Right lobe of liver (tissue), 6 donors: Measurements from ENCODE around the gene ALK. TPM values are rescaled to one million over a fixed set of nuclear protein-coding genes. Genes with fewer than 3 reads are reported as not detected.

ENCODE experiments used
- ATAC-seq, 4 donors: fragments of 200-7000 bp; cut with Tn5 transposase; one replicate each; pipeline ENCODE4 v1.9.1; 2020; ENCODE audit warnings: mild to moderate bottlenecking in 4 of 4, moderate library complexity in 4 of 4
- DNase-seq, 3 donors: peaks; one replicate each; pipeline ENCODE4 v3.0.0-alpha.2; 2020
- H3K27ac ChIP-seq, 3 donors: fragments of 200-600 bp; one replicate each; pipeline ENCODE4 v1.8.0; 2022
- H3K27me3 ChIP-seq, 2 donors: fragments of 200-600 bp; one replicate each; pipeline ENCODE4 v1.8.0; 2022
- H3K36me3 ChIP-seq, 4 donors: fragments of 200-600 bp; sonication (generic) in 1 of 4; one replicate each; pipeline versions ENCODE4 v1.5.1 to v1.8.0; 2017 to 2022; ENCODE audit warnings: control low read depth in 1 of 4
- H3K4me1 ChIP-seq, 4 donors: fragments of 200-600 bp; sonication (generic) in 1 of 4; one replicate each; pipeline versions ENCODE4 v1.5.1 to v1.8.0; 2017 to 2022; ENCODE audit warnings: control low read depth in 1 of 4
- H3K4me3 ChIP-seq, 3 donors: fragments of 200-600 bp; one replicate each; pipeline ENCODE4 v1.8.0; 2022
- H3K9me3 ChIP-seq, 4 donors: fragments of 200-600 bp; sonication (generic) in 1 of 4; one replicate each; pipeline versions ENCODE4 v1.5.1 to v1.8.0; 2017 to 2022; ENCODE audit warnings: control low read depth in 1 of 4
- POLR2A ChIP-seq: fragments of 450-650 bp; IDR thresholded peaks from one replicate; pipeline ENCODE4 v1.6.1; 2017; ENCODE audit warnings: antibody characterized with exemption, mild to moderate bottlenecking
- WGBS: methylation state at CpG from one replicate; pipeline ENCODE4 v1.1.6; 2018; ENCODE audit warnings: low coverage, low lambda C conversion rate; ENCODE audit not compliant: insufficient coverage; ENCODE audit errors: missing lambda C conversion rate; 5-methylcytosine and 5-hydroxymethylcytosine counted together
- intact Hi-C, 2 donors: fragments of 100-400 bp; cut with DNase I; formaldehyde crosslinking; loops; one replicate each; pipeline versions ENCODE4 v1.11.2 to v1.14.1; 2022
- total RNA-seq, 6 experiments: library from RNA; depleted of rRNA in 2 of 6; stranded (reverse); fragments of >200 nt in 2 of 6; fragmentation: NEBNext Ultra II Directional in 3 of 6; extraction: Animal tissue kit (Norgen Biotek cat#: 25700) in 3 of 6; gene quantifications; one replicate each; pipeline versions ENCODE4 v1.1.0 to v1.2.4, GENCODE V29; 2016 to 2023
- TF ChIP-seq, protein P1 (sequence below), 4 donors: fragments of 200-600 bp in 3 of 4; fragments of 450-650 bp in 1 of 4; IDR thresholded peaks; one replicate each; pipeline versions ENCODE4 v1.5.1 to v1.8.0; 2016 to 2022; ENCODE audit warnings: antibody characterized with exemption in 4 of 4, mild to moderate bottlenecking in 2 of 4
- donor health status: DM: no; HTN: yes; CAD: no.
- donor health status: DM: no; HTN: no; CAD: no.
- donor health status: DM: no; HTN: no; CAD: no.
- donor health status: DM: no; HTN: yes; CAD: no.
- donor health status: DM: no; HTN: yes; CAD: no.

Gene ALK
- total RNA-seq, 6 experiments from 2014 or later, result 0.04 to 0.06 TPM; not detected in 4

- no peak overlapping the region for H3K4me3 ChIP-seq
- no peaks in the 10 kb centered on the region for H3K9me3 ChIP-seq
- no peak overlapping the region for H3K27ac ChIP-seq
- no peaks in the 10 kb centered on the region for H3K4me1 ChIP-seq
- no peaks in the 10 kb centered on the region for H3K27me3 ChIP-seq
- DNase-seq (no peak), ATAC-seq (no peak)
- no peaks in the 10 kb centered on the region for H3K36me3 ChIP-seq
- 100% methylated on average over 4 of the region's 7 CpGs for WGBS
- intact Hi-C loops, result loop anchor here in 1 of 2 donors (10.0 kb wide), 1 partner anchor 219 kb away; no protein-coding TSS in a partner anchor
- TF ChIP-seq, protein P1, sequence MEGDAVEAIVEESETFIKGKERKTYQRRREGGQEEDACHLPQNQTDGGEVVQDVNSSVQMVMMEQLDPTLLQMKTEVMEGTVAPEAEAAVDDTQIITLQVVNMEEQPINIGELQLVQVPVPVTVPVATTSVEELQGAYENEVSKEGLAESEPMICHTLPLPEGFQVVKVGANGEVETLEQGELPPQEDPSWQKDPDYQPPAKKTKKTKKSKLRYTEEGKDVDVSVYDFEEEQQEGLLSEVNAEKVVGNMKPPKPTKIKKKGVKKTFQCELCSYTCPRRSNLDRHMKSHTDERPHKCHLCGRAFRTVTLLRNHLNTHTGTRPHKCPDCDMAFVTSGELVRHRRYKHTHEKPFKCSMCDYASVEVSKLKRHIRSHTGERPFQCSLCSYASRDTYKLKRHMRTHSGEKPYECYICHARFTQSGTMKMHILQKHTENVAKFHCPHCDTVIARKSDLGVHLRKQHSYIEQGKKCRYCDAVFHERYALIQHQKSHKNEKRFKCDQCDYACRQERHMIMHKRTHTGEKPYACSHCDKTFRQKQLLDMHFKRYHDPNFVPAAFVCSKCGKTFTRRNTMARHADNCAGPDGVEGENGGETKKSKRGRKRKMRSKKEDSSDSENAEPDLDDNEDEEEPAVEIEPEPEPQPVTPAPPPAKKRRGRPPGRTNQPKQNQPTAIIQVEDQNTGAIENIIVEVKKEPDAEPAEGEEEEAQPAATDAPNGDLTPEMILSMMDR (IDR thresholded peaks at IDR 0.05), result no peak
- TF ChIP-seq POLR2A, result no peak
These were observed 727.7 kb downstream of the ALK start for GRCh38 chr2:29193681-29194080.

DNA sequence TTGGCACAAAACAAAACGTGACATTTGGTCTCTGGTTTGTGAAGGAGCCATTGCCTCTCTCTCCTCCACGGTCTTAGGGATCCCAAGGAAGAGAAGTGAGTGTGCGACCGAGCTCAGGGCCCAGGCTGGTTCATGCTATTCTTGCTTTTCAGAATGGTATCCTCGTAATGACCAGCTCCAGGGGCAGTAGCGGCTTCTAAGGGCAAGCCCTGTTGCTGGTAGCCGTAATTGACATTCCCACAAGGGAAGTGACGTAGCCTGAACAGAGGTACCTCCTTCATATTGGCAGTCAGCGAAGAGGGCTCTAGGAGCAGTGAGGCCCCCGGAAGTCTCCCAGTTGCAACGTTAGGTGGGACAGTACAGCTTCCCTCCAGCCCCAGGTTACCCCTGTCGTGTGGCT is 728.3 kb downstream of the ALK start:
- ATAC-seq (no peak), DNase-seq (no peak)
- Histone ChIP-seq H3K27ac (no peak overlapping the region), H3K4me1 (no peaks in the 10 kb centered on the region), H3K4me3 (no peak overlapping the region), H3K9me3 (no peaks in the 10 kb centered on the region), H3K36me3 (no peaks in the 10 kb centered on the region), H3K27me3 (no peaks in the 10 kb centered on the region)
- WGBS, result 77% methylated on average over 6 of the region's 12 CpGs
- TF ChIP-seq POLR2A, result no peak
- intact Hi-C loops, result loop anchor here in 1 of 2 donors (10.0 kb wide), 1 partner anchor 218 kb away; no protein-coding TSS in a partner anchor

- Histone ChIP-seq H3K4me3 (no peak overlapping the region), H3K9me3 (no peaks in the 10 kb centered on the region), H3K27me3 (no peaks in the 10 kb centered on the region), H3K4me1 (no peaks in the 10 kb centered on the region), H3K27ac (no peak overlapping the region), H3K36me3 (no peaks in the 10 kb centered on the region)
- intact Hi-C loops, result loop anchor here in 1 of 2 donors (10.0 kb wide), 1 partner anchor 218 kb away; no protein-coding TSS in a partner anchor
- DNase-seq (no peak), ATAC-seq (no peak)
- WGBS, result 49% methylated on average over 3 of the region's 3 CpGs
- TF ChIP-seq POLR2A, result no peak
- TF ChIP-seq, protein P1 (IDR thresholded peaks at IDR 0.05), result no peak
These were observed 728.9 kb downstream of the ALK start for GRCh38 chr2:29192526-29192925.

GRCh38 chr2:29191817-29192216 is 729.6 kb downstream of the ALK start:
- WGBS, result 77% methylated on average over 6 of the region's 6 CpGs
- H3K4me1 ChIP-seq, result no peaks in the 10 kb centered on the region
- no peak overlapping the region for H3K4me3 ChIP-seq
- TF ChIP-seq, protein P1 (IDR thresholded peaks at IDR 0.05), result no peak
- TF ChIP-seq POLR2A, result no peak
- ATAC-seq, result no peak
- no peaks in the 10 kb centered on the region for H3K27me3 ChIP-seq
- DNase-seq, result no peak
- H3K36me3 ChIP-seq, result no peaks in the 10 kb centered on the region
- no peak overlapping the region for H3K27ac ChIP-seq
- intact Hi-C loops, result loop anchor here in 1 of 2 donors (10.0 kb wide), 1 partner anchor 217 kb away; no protein-coding TSS in a partner anchor
- H3K9me3 ChIP-seq, result no peaks in the 10 kb centered on the region

- 77% methylated on average over 5 of the region's 5 CpGs for WGBS
- H3K27me3 ChIP-seq, result no peaks in the 10 kb centered on the region
- intact Hi-C loops, result no loop called here
- no peak for TF ChIP-seq POLR2A
- TF ChIP-seq, protein P1 (IDR thresholded peaks at IDR 0.05), result no peak
- ATAC-seq (no peak), DNase-seq (no peak)
- no peak overlapping the region for H3K27ac ChIP-seq
- no peaks in the 10 kb centered on the region for H3K4me1 ChIP-seq
- no peaks in the 10 kb centered on the region for H3K36me3 ChIP-seq
- H3K4me3 ChIP-seq, result no peak overlapping the region
- H3K9me3 ChIP-seq, result no peaks in the 10 kb centered on the region
These were observed 732.3 kb downstream of the ALK start for GRCh38 chr2:29189052-29189451.
